CD4-positive, alpha-beta T cell treated with Interleukin-2 at 100 ng/mL for 4 hours (primary cell): ENCODE data around the gene GNG12.

Source experiments
- DNase-seq: peaks from one replicate; pipeline ENCODE4 v3.0.0-alpha.2; 2020; ENCODE audit warnings: low spot score

Gene GNG12

GRCh38 chr1:67832737-67833601, at the start of gene GNG12:
Gene GNG12, minus strand, starts transcription at chr1:67833467. Its CDS starts 125,781 bp downstream, at chr1:67707686.
- no peak for DNase-seq

- no peak for DNase-seq
These were observed 49.1 kb upstream of the GNG12 start for GRCh38 chr1:67882196-67882958.

- no peak for DNase-seq
These were observed 46.9 kb upstream of the GNG12 start for GRCh38 chr1:67880056-67880601.

- DNase-seq = no peak
These were observed 46.2 kb upstream of the GNG12 start for GRCh38 chr1:67879485-67879884.

GRCh38 chr1:67874501-67875111, 41.3 kb upstream of the GNG12 start:
- DNase-seq = no peak

- DNase-seq = no peak
These were observed 36.0 kb upstream of the GNG12 start for GRCh38 chr1:67869233-67869632.

- DNase-seq = no peak
These were observed 30.4 kb upstream of the GNG12 start for GRCh38 chr1:67863637-67864036.

GRCh38 chr1:67862685-67863084, 29.4 kb upstream of the GNG12 start:
- DNase-seq = no peak

- DNase-seq = no peak
These were observed 28.7 kb upstream of the GNG12 start for GRCh38 chr1:67861856-67862516.

GRCh38 chr1:67860776-67861175, 27.5 kb upstream of the GNG12 start:
- no peak for DNase-seq

- no peak for DNase-seq
These were observed 23.7 kb upstream of the GNG12 start for GRCh38 chr1:67856921-67857320.

GRCh38 chr1:67855961-67856360, 22.7 kb upstream of the GNG12 start:
- DNase-seq = no peak

GRCh38 chr1:67855444-67855843, 22.2 kb upstream of the GNG12 start:
- DNase-seq = no peak

- no peak for DNase-seq
These were observed 20.4 kb upstream of the GNG12 start for GRCh38 chr1:67853704-67854103.

- no peak for DNase-seq
These were observed 18.5 kb upstream of the GNG12 start for GRCh38 chr1:67851800-67852199.

GRCh38 chr1:67850611-67851075, 17.4 kb upstream of the GNG12 start:
- DNase-seq = no peak

- DNase-seq = no peak
These were observed 16.9 kb upstream of the GNG12 start for GRCh38 chr1:67850151-67850551.

GRCh38 chr1:67847466-67847865, 14.2 kb upstream of the GNG12 start:
- DNase-seq = no peak

GRCh38 chr1:67846538-67846937, 13.3 kb upstream of the GNG12 start:
- no peak for DNase-seq

GRCh38 chr1:67844988-67845387, 11.7 kb upstream of the GNG12 start:
- DNase-seq = no peak

- DNase-seq = no peak
These were observed 10.5 kb upstream of the GNG12 start for GRCh38 chr1:67843746-67844145.

GRCh38 chr1:67843331-67843730, 10.1 kb upstream of the GNG12 start:
- DNase-seq = no peak
